Body of pancreas (tissue), 4 donors: ENCODE results near the gene NFATC2.

ENCODE experiments used
- POLR2A ChIP-seq, 3 donors: fragments of 450-650 bp; IDR thresholded peaks; one replicate each; pipeline ENCODE4 v1.6.1; 2016; ENCODE audit warnings: antibody characterized with exemption in 3 of 3, mild to moderate bottlenecking in 2 of 3
- TF ChIP-seq, protein P1 (sequence below), 7 experiments: fragments of 450-650 bp in 4 of 7; fragments of 200-600 bp in 3 of 7; sonication (generic) in 3 of 7; IDR thresholded peaks; one replicate each; pipeline ENCODE4 v1.5.1; 2016 to 2019; ENCODE audit warnings: antibody characterized with exemption in 7 of 7

- TF ChIP-seq, protein P1, sequence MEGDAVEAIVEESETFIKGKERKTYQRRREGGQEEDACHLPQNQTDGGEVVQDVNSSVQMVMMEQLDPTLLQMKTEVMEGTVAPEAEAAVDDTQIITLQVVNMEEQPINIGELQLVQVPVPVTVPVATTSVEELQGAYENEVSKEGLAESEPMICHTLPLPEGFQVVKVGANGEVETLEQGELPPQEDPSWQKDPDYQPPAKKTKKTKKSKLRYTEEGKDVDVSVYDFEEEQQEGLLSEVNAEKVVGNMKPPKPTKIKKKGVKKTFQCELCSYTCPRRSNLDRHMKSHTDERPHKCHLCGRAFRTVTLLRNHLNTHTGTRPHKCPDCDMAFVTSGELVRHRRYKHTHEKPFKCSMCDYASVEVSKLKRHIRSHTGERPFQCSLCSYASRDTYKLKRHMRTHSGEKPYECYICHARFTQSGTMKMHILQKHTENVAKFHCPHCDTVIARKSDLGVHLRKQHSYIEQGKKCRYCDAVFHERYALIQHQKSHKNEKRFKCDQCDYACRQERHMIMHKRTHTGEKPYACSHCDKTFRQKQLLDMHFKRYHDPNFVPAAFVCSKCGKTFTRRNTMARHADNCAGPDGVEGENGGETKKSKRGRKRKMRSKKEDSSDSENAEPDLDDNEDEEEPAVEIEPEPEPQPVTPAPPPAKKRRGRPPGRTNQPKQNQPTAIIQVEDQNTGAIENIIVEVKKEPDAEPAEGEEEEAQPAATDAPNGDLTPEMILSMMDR (IDR thresholded peaks at IDR 0.05): no peak
- TF ChIP-seq POLR2A (IDR thresholded peaks at IDR 0.05): no peak
These were observed 81.2 kb downstream of the NFATC2 start for GRCh38 chr20:51461306-51461705.
